NCI-H526 treated with DMSO at 0.1 percent for 48 hours (cell line): ENCODE results near the gene ZNRF2.
A peak's percentile ranks its signal among the peaks of the same experiment; 100 is the strongest.
"Not testable (repeated sequence)": the region's sequence is repeated elsewhere in the genome, so short reads cannot be mapped to it uniquely, and the experiment has no call there.

ENCODE experiments used
- DNase-seq: peaks from one replicate; lab custom pipeline; 2025; lab: John Stamatoyannopoulos, UW

The ZNRF2 gene

GRCh38 chr7:30359957-30360356 is 75.6 kb downstream of the ZNRF2 start:
- DNase-seq: no peak

DNA sequence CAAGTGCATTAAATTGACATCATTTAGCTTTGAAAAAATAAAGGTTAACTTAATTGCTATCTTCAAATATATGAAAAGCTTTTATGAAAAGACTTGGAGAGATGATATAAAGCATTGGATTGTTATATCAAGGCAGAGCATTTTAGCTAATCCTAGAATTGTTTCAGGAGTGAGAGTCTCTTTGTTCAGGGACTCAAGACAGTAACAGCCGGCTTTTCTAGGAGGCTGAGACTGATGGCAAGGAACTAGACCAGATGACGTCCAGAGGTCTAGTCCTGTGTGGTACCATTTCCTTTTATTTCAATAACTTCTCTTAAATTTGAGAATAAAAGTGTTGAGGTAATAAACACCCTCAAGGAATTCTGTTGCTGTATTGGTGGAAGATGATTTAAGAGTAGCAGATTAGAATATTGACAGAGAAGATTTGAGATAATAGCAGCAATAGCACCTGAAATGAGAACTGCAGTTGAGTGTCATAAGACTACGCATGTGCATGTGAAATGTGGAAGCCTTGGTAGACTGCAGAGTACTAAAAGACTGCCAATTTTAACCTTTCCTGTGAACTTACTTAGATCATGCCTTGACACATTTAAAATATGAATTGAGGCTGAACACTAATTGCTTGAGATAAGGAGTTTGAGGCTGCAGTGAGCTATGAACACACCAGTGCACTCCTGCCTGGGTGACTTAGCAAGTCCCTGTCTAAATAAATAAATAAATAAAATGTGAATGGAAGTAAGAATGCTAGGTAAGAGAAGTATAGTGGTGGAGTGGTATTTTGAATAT is 79.6 kb downstream of the ZNRF2 start:
- DNase-seq: no peak

DNA sequence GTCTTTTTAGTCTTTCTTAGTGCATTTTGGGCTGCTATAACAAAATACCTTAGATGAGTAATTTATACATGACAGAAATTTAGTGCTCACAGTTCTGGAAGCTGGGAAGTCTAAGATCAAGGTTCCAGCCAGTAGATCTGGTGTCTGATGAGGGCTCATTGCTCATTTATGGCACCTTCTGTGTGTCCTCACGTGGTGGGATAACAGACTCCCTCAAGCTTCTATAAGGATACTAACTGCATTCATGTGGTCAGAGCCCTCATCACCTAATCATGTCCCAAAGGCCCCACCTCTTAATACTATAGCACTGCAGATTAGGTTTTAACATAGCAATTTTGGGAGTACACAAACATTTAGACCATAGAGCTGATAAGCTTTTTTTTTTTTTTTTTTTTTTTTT is 80.4 kb downstream of the ZNRF2 start:
- DNase-seq: no peak

DNA sequence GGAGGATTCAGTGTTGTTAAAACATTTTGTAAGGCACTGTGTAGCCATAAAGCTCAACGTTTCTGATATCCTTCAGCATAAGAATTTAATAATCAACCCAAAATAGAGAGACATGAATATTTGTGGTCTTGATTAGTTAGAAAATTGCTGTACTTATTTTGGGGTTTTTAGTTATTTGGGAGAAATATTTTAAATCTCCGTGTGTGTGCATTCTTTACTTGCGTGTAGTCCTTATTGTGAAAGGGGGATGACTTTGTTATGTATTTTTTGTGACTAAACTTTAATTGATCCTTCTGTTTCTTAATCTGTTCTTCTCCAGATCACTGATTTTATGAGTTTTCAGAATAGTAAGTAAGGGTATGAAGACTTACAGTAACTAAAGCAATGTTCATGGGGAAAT is 81.2 kb downstream of the ZNRF2 start:
- DNase-seq: no peak

GRCh38 chr7:30366606-30367005 is 82.2 kb downstream of the ZNRF2 start:
- no peak for DNase-seq

DNA sequence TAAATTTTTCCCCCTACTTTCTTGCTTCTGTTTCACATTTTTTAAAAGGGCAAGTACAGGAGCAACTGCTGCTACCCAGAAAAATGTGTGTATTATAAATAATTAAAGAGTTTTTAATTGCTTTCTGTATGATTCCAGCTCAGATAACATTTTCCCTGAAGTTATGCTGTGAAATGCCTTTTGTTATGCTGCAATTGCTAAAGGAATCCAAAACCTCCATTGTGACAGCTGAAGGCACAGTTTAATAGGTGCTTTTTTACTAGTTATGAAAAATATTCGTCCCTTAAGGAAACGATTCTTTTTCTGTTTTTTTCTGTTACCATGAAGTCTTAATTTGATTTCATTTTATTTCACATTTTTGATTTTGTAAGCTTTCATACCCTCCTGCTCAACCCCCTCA is 83.2 kb downstream of the ZNRF2 start:
- DNase-seq: no peak

GRCh38 chr7:30369879-30370278 is 85.5 kb downstream of the ZNRF2 start:
- no peak for DNase-seq

DNA sequence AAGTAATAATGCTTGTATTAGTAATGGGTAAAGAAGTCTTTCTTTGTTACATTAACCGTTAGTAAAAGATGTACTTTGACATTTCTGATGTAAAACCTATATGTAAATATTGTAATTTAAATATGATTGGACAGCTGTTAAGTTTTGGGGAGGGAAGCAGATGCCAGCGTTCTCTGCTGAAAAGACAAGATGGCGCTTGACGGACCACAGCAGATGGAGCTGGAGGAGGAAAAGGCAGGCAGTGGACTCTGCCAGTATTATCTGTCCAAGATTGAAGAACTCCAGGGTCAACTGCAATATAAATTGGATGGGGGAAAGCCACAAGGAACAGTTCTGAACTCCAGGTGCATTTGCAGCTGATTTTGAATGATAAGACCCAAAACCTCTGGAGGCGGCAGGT is 86.9 kb downstream of the ZNRF2 start:
- DNase-seq: no peak

- DNase-seq: no peak
Observed at GRCh38 chr7:30378275-30378674, 93.9 kb downstream of the ZNRF2 start.

- no peak for DNase-seq
Observed at GRCh38 chr7:30379131-30379530, 94.7 kb downstream of the ZNRF2 start.

GRCh38 chr7:30379741-30380140 is 95.3 kb downstream of the ZNRF2 start:
- no peak for DNase-seq

DNA sequence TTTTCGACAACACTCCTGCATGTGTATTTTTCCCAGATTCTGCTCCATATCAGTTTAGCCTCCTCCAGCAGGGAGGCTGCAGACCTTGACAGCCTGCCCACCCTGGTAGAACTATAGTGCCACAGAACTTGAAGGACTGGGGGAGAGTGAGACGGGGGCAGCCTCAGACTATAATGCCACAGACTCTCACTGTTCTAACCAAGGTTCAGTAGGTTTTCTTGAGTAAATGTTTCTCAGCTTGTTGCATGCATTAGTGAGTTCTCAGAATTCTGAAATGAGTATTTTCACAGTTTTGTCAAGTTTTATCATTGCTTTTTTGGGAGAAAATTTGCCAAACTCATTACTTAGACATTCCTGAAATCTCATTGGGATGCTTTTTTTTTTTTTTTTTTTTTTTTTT is 95.9 kb downstream of the ZNRF2 start:
- DNase-seq: no peak

GRCh38 chr7:30380824-30381223 is 96.4 kb downstream of the ZNRF2 start:
- DNase-seq: not testable (repeated sequence)

GRCh38 chr7:30382607-30383006 is 98.2 kb downstream of the ZNRF2 start:
- DNase-seq: no peak

DNA sequence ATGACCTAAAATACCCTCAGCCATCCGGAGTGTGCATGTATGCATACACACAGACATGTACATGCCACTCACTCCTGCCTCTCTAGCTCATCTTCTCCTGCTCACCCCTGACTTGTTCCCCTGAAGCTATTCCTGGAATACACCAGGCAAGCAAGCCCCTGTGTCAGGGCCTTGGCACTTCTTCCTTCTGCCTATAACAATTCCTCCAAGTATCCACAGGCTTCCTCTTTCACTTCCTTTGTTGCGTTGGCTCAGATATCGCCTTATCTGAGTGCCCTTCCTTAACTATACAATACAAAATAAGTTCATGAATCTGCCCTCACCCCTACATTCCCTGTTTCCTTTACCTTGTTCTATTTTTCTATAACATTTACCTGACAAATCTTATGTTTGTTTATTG is 105.4 kb downstream of the ZNRF2 start:
- DNase-seq: no peak

DNA sequence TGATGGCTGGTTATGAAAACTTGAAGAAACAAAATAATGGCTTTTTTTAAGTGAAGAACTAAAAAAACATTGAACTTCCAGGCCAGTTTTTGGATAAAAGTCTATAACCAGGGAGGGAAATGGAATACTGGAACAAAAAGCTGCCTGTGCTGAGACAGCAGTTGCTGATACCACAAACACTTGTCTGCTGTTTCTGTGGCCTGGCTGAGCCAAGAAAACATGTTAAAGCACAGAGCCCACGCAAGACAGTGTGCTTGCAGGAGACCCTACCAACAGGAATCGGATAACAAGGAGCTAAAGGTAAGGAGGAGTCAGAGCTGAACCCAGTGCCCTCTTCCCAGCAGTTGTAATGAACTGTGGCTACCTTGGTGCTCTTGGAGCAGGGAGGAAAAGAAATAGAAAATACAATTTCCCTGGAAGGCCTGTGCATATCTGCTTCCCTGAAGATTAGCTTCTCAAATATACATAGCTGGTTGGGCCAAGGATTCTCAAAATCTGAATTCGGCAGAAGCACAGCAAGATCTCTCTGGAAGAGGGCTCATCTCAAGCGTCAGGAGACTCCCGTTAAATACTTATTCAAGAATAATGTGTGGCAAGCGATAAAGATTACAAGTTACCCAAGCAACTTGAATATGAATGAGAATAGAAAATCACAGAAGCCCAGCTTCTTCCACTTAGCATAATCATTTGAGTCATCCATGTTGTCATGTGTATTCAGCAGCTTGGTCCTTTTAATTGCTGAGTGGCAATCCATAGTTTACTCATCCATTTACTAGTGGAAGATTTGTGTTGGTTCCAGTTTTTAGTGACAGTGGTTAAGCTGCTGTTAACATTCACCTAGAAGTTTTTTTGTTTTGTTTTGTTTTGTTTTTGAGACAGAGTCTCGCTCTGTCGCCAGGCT is 106.6 kb downstream of the ZNRF2 start:
- DNase-seq: no peak

DNA sequence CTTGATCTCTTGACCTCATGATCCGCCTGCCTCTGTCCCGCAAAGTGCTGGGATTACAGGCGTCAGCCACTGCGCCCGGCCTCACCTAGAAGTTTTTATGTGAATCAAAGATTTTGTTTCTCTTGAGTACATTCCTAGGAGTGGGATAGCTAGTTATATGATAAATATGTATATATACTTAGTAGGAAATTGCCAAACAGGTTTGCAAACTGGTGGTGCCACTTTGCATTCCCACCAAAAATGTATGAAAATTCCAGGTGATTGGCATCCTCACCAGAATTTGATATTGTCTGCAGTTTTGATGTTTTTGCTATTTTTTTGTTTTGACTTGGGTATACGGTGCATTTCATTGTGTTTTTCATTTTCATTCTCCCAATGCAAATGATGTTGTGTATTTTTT is 107.4 kb downstream of the ZNRF2 start:
- DNase-seq: no peak

DNA sequence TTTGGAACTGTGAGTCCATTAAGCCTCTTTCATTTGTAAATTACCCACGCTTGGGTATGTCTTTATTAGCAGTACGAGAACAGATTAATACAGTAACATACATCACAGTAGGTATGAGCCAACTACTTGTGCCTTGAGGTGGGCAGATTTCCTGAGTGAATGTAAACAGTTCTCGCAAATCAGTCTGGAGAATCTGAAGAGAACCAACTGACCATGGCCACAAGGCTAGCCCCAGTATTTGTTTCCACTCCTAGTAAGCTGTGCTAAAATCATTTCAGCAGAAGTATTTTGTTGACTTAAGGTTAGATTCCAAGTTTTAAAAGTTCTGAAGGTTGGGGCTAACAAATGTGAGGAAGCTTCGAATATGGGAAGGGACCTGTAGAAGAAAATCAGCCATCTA is 111.3 kb downstream of the ZNRF2 start:
- DNase-seq: no peak

DNA sequence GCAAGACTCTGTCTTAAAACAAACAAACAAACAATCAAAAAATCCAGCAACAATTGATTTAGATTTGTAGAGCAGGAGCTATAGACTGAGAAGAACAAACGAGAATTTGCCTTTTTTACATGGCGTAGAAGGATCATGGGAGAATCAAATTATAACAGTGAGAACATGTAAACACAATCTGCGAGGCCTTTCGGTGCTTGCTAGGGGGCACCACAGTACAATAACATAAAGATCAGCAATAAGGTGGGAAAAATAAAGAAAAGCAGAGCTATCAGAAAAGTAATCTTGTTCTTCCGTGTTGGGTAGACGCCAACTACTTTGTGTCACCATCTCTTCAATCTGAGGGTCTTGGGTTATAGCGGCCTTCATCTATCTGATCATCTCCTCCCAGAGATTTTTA is 112.0 kb downstream of the ZNRF2 start:
- DNase-seq: no peak

GRCh38 chr7:30403477-30403876 is 119.1 kb downstream of the ZNRF2 start:
- no peak for DNase-seq

- peak; percentile 59 for DNase-seq
Observed at GRCh38 chr7:30405179-30405578, 120.8 kb downstream of the ZNRF2 start.

DNA sequence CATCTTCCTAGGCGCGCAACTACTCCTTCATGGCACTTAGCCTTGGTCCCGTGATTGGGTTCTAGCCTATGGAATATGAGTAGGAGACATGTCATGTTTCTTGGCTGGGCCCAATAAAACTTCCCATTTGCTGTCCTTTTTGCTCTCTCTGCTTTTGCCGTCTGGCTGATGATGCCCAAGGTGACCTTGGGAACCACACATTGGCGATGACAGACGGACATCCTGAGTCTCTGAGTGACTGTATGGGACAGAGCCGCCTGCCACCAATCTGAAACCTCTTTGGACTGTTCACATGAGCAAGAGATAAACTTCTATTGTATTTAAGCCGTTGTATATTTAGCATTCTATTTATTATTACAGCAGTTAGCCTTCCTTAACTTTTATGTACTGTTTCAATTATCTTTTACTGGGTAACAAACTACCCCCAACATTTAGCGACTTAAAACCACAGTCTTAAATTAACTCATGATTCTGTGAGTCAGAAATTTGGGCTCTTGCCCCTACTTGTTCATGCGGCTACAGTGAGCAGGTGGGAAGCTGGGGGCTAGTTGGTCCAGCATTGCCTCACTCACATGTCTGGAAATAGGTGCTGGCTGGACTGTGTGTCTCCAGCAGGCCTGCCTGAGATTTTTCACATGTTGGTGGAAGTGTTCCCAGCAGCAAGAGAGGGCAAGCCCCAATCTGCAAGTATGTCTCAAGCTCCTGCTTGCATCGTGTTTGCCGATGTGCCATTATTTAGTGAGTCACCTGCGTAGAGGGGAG is 122.4 kb downstream of the ZNRF2 start:
- no peak for DNase-seq

DNA sequence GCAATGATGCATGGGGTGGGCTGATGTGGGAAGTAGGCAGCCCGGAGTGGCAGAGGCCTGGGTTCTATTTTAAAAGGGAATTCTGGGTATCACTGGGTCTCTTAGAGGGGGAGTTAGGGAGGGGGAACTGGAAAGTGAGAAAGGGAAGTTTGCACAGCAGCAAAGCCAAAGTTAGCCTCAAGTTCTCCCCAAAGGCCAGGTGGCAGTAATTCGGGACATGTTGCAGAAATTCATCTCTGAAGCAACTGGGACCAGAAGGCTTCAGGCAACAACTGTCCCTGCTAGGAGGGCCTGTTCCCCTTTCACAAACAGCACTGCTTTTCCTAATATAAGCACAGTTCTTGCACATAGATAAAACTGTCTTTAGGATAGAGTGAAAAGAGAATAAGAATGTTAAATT is 126.8 kb downstream of the ZNRF2 start:
- no peak for DNase-seq
